K562 (cell line): ENCODE results near the gene LRMDA. TPM values are rescaled to one million over a fixed set of nuclear protein-coding genes. Genes with fewer than 3 reads are reported as not detected.

Source experiments
- ATAC-seq: fragments of 200-7000 bp; cut with Tn5 transposase; 3 replicates; pipeline ENCODE4 v1.9.1; 2020; ENCODE audit warnings: moderate library complexity
- BruUV-seq: library from RNA; stranded (reverse); fragments of 400-500 nt; replicated peaks from 2 replicates; lab custom pipeline; 2021; lab: Mats Ljungman, UMichigan
- CTCF ChIA-PET: fragments of 300-600 bp; formaldehyde crosslinking; extraction: SDS; loops from one replicate; lab custom pipeline; 2021; ENCODE audit warnings: low intra/inter-chr PET ratio; lab: Yijun Ruan, JAX
- POLR2A ChIA-PET: fragments of 300-600, 350-650 bp; sonication (Branson Sonifier 250); formaldehyde crosslinking; extraction: SDS; loops from one replicate; lab custom pipeline; 2021; ENCODE audit warnings: antibody characterized with exemption, inconsistent platforms; lab: Yijun Ruan, JAX
- DNase-seq, 4 experiments: peaks; one replicate each; pipeline versions ENCODE4 v3.0.0 to v3.0.0-alpha.2; 2011 to 2018; ENCODE audit warnings: low spot score in 3 of 4, mixed read lengths in 3 of 4; ENCODE audit errors: extremely low read depth in 1 of 4
- FAIRE-seq: peaks from 2 replicates; lab custom pipeline; 2011; peaks lifted over from hg19 to GRCh38; lab: Jason Lieb, UNC
- H2AFZ ChIP-seq: 2 replicates; pipeline ENCODE4 v1.6.0; 2011; ENCODE audit warnings: low read depth, low read length, control low read depth, inconsistent platforms
- H3K27ac ChIP-seq: fragments of 200-600 bp; 3 replicates; pipeline ENCODE4 v1.8.0; 2011; ENCODE audit warnings: low read depth, mild to moderate bottlenecking, control low read depth, inconsistent platforms, low read length, moderate library complexity, mixed read lengths; ENCODE audit errors: extremely low read depth
- H3K27me3 ChIP-seq, 2 experiments: fragments of 300-600 bp in 1 of 2; 2 replicates in 1 of 2; 3 replicates in 1 of 2; pipeline versions ENCODE4 v1.6.0 to v1.8.0; 2011; ENCODE audit warnings: inconsistent platforms in 2 of 2, low read length in 2 of 2, mild to moderate bottlenecking in 1 of 2, mixed read lengths in 1 of 2, moderate library complexity in 1 of 2; ENCODE audit not compliant: control insufficient read depth in 2 of 2, insufficient read depth in 2 of 2
- H3K36me3 ChIP-seq: fragments of 300-600 bp; 3 replicates; pipeline ENCODE4 v1.8.0; 2011; ENCODE audit warnings: mild to moderate bottlenecking, low read length, inconsistent platforms; ENCODE audit not compliant: control insufficient read depth, insufficient read depth
- H3K4me1 ChIP-seq, 2 experiments: fragments of 200-600 bp in 1 of 2; replicated peaks in 1 of 2; 2 replicates in 1 of 2; 3 replicates in 1 of 2; pipeline versions ENCODE4 v1.5.1 to v1.8.0; 2011; ENCODE audit warnings: inconsistent platforms in 2 of 2, low read length in 2 of 2, mild to moderate bottlenecking in 1 of 2, mixed read lengths in 1 of 2, moderate library complexity in 1 of 2; ENCODE audit not compliant: control insufficient read depth in 2 of 2, insufficient read depth in 2 of 2
- H3K4me2 ChIP-seq: 2 replicates; pipeline ENCODE4 v1.6.1; 2011; ENCODE audit warnings: low read length, control low read depth, inconsistent platforms, mixed read lengths; ENCODE audit not compliant: insufficient read depth
- H3K4me3 ChIP-seq: fragments of 200-600 bp; sonication (generic), shearing (Covaris generic); 2 replicates; pipeline ENCODE4 v1.5.1; 2016; ENCODE audit warnings: control low read depth, inconsistent platforms
- H3K79me2 ChIP-seq: fragments of 200-600 bp; 3 replicates; pipeline ENCODE4 v1.8.0; 2011; ENCODE audit warnings: low read length, inconsistent platforms; ENCODE audit not compliant: control insufficient read depth, insufficient read depth
- H3K9ac ChIP-seq, 2 experiments: 2 replicates each; pipeline versions ENCODE4 v1.6.0 to v1.6.1; 2011; ENCODE audit warnings: low read depth in 2 of 2, low read length in 2 of 2, control low read depth in 1 of 2, inconsistent platforms in 1 of 2, mild to moderate bottlenecking in 1 of 2, mixed read lengths in 1 of 2; ENCODE audit not compliant: insufficient read depth in 1 of 2
- H3K9me1 ChIP-seq: one replicate; pipeline ENCODE4 v1.6.0; 2011; ENCODE audit warnings: inconsistent platforms, mild to moderate bottlenecking, low read length, moderate library complexity; ENCODE audit not compliant: control insufficient read depth, insufficient read depth
- H3K9me3 ChIP-seq: replicated peaks from 2 replicates; pipeline ENCODE4 v1.5.1; 2011; ENCODE audit warnings: low read depth, low read length, inconsistent platforms; ENCODE audit not compliant: control insufficient read depth, insufficient read depth
- H4K20me1 ChIP-seq: replicated peaks from 2 replicates; pipeline ENCODE4 v1.6.1; 2011; ENCODE audit warnings: low read length, inconsistent platforms, mixed read lengths; ENCODE audit not compliant: control insufficient read depth, insufficient read depth
- FOXA1 ChIP-seq: fragments of 450-650 bp; IDR thresholded peaks from 2 replicates; pipeline ENCODE4 v1.6.1; 2016; ENCODE audit warnings: mild to moderate bottlenecking, borderline replicate concordance
- MYBL2 ChIP-seq, 2 experiments: fragments of 450-650 bp in 1 of 2; sonication (generic) in 1 of 2; formaldehyde crosslinking in 1 of 2; IDR thresholded peaks; 2 replicates each; pipeline versions ENCODE4 v1.6.1 to v1.8.1; 2017 to 2022; ENCODE audit warnings: borderline replicate concordance in 1 of 2, inconsistent platforms in 1 of 2, low read depth in 1 of 2, mild to moderate bottlenecking in 1 of 2, missing genetic modification reagents in 1 of 2, moderate library complexity in 1 of 2
- NONO ChIP-seq, 2 experiments: fragments of 200-400 bp in 1 of 2; fragments of 450-650 bp in 1 of 2; formaldehyde crosslinking in 1 of 2; IDR thresholded peaks; 2 replicates each; pipeline ENCODE4 v1.6.1; 2017; ENCODE audit warnings: low read depth in 2 of 2, mild to moderate bottlenecking in 2 of 2, moderate library complexity in 2 of 2, low read length in 1 of 2
- THAP12 ChIP-seq: fragments of 250-450 bp; sonication (Bioruptor Pico); IDR thresholded peaks from 2 replicates; pipeline ENCODE4 v1.9.0; 2021; ENCODE audit warnings: mild to moderate bottlenecking, inconsistent platforms
- ZNF134 ChIP-seq: fragments of 250-450 bp; sonication (Bioruptor Pico); conservative IDR thresholded peaks from 2 replicates; pipeline ENCODE4 v1.4.0; 2020
- ZNF395 ChIP-seq: fragments of 200-800 bp; sonication (Bioruptor generic); IDR thresholded peaks from 2 replicates; pipeline ENCODE4 v1.6.1; 2017; ENCODE audit warnings: missing genetic modification characterization, missing compliant biosample characterization
- WGBS: fragments of 100-300 bp; shearing (Covaris generic); methylation state at CpG from one replicate; pipeline ENCODE4 v1.1.6; 2016; ENCODE audit warnings: low coverage, mixed read lengths; ENCODE audit not compliant: insufficient coverage; ENCODE audit errors: missing lambda C conversion rate; 5-methylcytosine and 5-hydroxymethylcytosine counted together
- in situ Hi-C: fragments of 300-500 bp; cut with MboI; formaldehyde crosslinking; loops from 4 replicates; pipeline ENCODE4 v1.15.0; 2018; ENCODE audit warnings: inconsistent platforms, mixed read lengths
- intact Hi-C: fragments of 100-400 bp; cut with micrococcal nuclease; formaldehyde crosslinking; loops from 2 replicates; pipeline ENCODE4 v1.14.2; 2022
- polyA plus RNA-seq, 8 experiments: library from polyadenylated mRNA; depleted of rRNA in 4 of 8; stranded (reverse) in 5 of 8; unstranded in 3 of 8; fragments of >200 nt; fragmentation: Nextera tagmentation in 2 of 8; fragmentation: Illumina TruSeq in 1 of 8; extraction: Ambion mirVana in 2 of 8; extraction: Trizol in 1 of 8; gene quantifications; 2 replicates each; pipeline versions ENCODE4 v1.2.1 to v1.2.3, GENCODE V29; 2011 to 2014; ENCODE audit warnings: inconsistent platforms in 1 of 8, missing spikeins in 1 of 8
- total RNA-seq, 7 experiments: library from RNA; depleted of rRNA in 6 of 7; stranded (reverse); fragments of >200 nt in 6 of 7; fragmentation: Illumina TruSeq in 2 of 7; extraction: Trizol in 2 of 7; gene quantifications; 2 replicates each; pipeline versions ENCODE4 v1.2.1 to v1.2.3, GENCODE V29; 2011 to 2021; ENCODE audit warnings: low replicate concordance in 1 of 7

Gene LRMDA
- total and polyA plus RNA-seq, 9 of the 15 experiments (the other 6 are each of a cell fraction or from before 2014, with no cell fraction given) = 0.25 TPM; not detected in 8

GRCh38 chr10:75977139-75977538 lies 545.7 kb downstream of the LRMDA start:
- ATAC-seq = no peak
- in situ Hi-C loops = no loop called here
- H3K27me3 ChIP-seq = no peaks in the 10 kb centered on the region
- no peaks in the 10 kb centered on the region for H3K9me1 ChIP-seq
- H3K4me3 ChIP-seq = no peak overlapping the region
- 2% methylated on average over 4 of the region's 4 CpGs for WGBS
- BruUV-seq = no TSS peak
- CTCF ChIA-PET = no interaction called here
- no peaks in the 10 kb centered on the region; a peak in 1 of 5 replicates for H3K4me1 ChIP-seq
- no peak overlapping the region for H3K9ac ChIP-seq
- TF ChIP-seq ZNF134 (CRISPR knock-in tag) (no peak), NONO (IDR thresholded peaks at IDR 0.05; ENCODE audit: low read depth in 2 of 2, low read length in 1 of 2) (no peak), ZNF395 (CRISPR knock-in tag) (no peak), FOXA1 (no peak), THAP12 (CRISPR knock-in tag) (no peak), MYBL2 (IDR thresholded peaks at IDR 0.05; ENCODE audit: low read depth) (no peak), MYBL2 (CRISPR knock-in tag; IDR thresholded peaks at IDR 0.05; ENCODE audit: borderline replicate concordance) (no peak)
- TF ChIP-seq, all 486 proteins: peak for 0
- no peak overlapping the region for H2AFZ ChIP-seq
- H3K79me2 ChIP-seq = no peaks in the 10 kb centered on the region
- no peaks in the 10 kb centered on the region for H3K36me3 ChIP-seq
- no peaks in the 10 kb centered on the region for H3K9me3 ChIP-seq
- POLR2A ChIA-PET = no interaction called here
- H3K4me2 ChIP-seq = no peak overlapping the region
- no peak for FAIRE-seq
- no peak for DNase-seq
- H3K27ac ChIP-seq = no peak overlapping the region
- H4K20me1 ChIP-seq = no peaks in the 10 kb centered on the region
- intact Hi-C loops = no loop called here
